Activated effector memory CD4-positive, alpha-beta T cell treated with Interleukin-2 at 50 U/mL for 16 hours (primary cell): ENCODE measurements around the gene GORASP2.

Experiments used
- DNase-seq: peaks from one replicate; pipeline ENCODE4 v3.0.0-alpha.2; 2020

GORASP2 gene

GRCh38 chr2:171008550-171009205, 79.6 kb downstream of the GORASP2 start:
- DNase-seq, result no peak

DNA sequence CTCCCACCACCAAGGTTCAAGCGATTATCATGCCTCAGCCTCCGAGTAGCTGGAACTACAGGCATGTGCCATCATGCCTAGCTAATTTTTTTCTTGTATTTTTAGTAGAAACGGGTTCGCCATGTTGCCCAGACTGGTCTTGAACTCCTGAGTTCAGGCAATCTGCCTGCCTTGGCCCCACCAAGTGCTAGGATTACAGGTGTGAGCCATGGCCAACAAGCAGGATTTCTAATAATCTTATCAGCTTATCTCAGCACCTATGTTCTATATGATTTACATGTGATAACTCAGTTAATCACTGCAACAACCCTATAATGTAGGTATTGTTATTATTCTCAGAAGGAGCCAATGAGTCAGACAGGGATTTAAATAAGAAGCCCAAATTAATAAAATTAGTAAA, 80.3 kb downstream of the GORASP2 start:
- DNase-seq, result no peak

GRCh38 chr2:171013851-171014250, 84.8 kb downstream of the GORASP2 start:
- DNase-seq, result no peak

GRCh38 chr2:171016125-171016524, 87.1 kb downstream of the GORASP2 start:
- no peak for DNase-seq
